HG03558 (cell line): ENCODE data around the gene TMSB15C.
"Not testable (repeated sequence)": the region's sequence is repeated elsewhere in the genome, so short reads cannot be mapped to it uniquely, and the experiment has no call there.

Source experiments
- ATAC-seq: cut with Tn5 transposase; IDR thresholded peaks from one replicate; pipeline ENCODE4 v1.9.1; 2021; ENCODE audit warnings: moderate number of reproducible peaks; ENCODE audit not compliant: unreplicated experiment; ENCODE audit errors: extremely low read depth

TMSB15C gene

GRCh38 chrX:104054956-104055355 is 21.1 kb downstream of the TMSB15C start:
- ATAC-seq: not testable (repeated sequence)

GRCh38 chrX:104047171-104047570 is 28.9 kb downstream of the TMSB15C start:
- ATAC-seq: no peak

GRCh38 chrX:104045642-104046041 is 30.4 kb downstream of the TMSB15C start:
- no peak for ATAC-seq

GRCh38 chrX:104041003-104041402 is 35.0 kb downstream of the TMSB15C start:
- no peak for ATAC-seq

GRCh38 chrX:104039689-104040505 is 36.1 kb downstream of the TMSB15C start, which contains the start of gene H2BW2:
Gene H2BW2, plus strand, starts transcription at chrX:104039956. Its CDS starts 39 bp downstream, at chrX:104039995.
- no peak for ATAC-seq
